ENCODE measurements around the gene KICS2. TPM values are rescaled to one million over a fixed set of nuclear protein-coding genes. Genes with fewer than 3 reads are reported as not detected.

The KICS2 gene
- total and polyA plus RNA-seq, 3 donors from 2014 or later: 7.9 to 27.9 (median 20.5) TPM

GRCh38 chr12:64236549-64236948 is 14.5 kb upstream of the KICS2 start:
- Histone ChIP-seq H3K4me1 (peaks cover 6% of the 10 kb centered on the region), H3K27ac (no peak overlapping the region), H3K4me3 (no peak overlapping the region), H3K36me3 (ENCODE audit: low read depth, missing control alignments) (no peaks in the 10 kb centered on the region), H3K27me3 (no peaks in the 10 kb centered on the region), H3K9me3 (no peaks in the 10 kb centered on the region)
- intact Hi-C loops (cut with DNase I; ENCODE audit: low total_unique reads): no loop called here
- DNase-seq: no peak
- TF ChIP-seq POLR2A (IDR thresholded peaks at IDR 0.05): no peak
- no peak for TF ChIP-seq CTCF (IDR thresholded peaks at IDR 0.05)

- Histone ChIP-seq H3K27ac (no peak overlapping the region), H3K4me3 (no peak overlapping the region), H3K36me3 (ENCODE audit: low read depth, missing control alignments) (no peaks in the 10 kb centered on the region), H3K27me3 (no peaks in the 10 kb centered on the region), H3K9me3 (no peaks in the 10 kb centered on the region), H3K4me1 (no peaks in the 10 kb centered on the region)
- intact Hi-C loops (cut with DNase I; ENCODE audit: low total_unique reads): no loop called here
- 57 to 74% methylated on average over 1 of the region's 1 CpG for WGBS, 2 donors
- no peak for DNase-seq
- TF ChIP-seq CTCF (IDR thresholded peaks at IDR 0.05) (no peak), POLR2A (IDR thresholded peaks at IDR 0.05) (no peak)
These were observed 10.1 kb upstream of the KICS2 start for GRCh38 chr12:64232196-64232595.

GRCh38 chr12:64229796-64230195 is 7.7 kb upstream of the KICS2 start:
- no peaks in the 10 kb centered on the region for H3K36me3 ChIP-seq (ENCODE audit: low read depth, missing control alignments)
- H3K27me3 ChIP-seq: no peaks in the 10 kb centered on the region
- 84 to 93% methylated on average over 5 of the region's 5 CpGs for WGBS, 2 donors
- DNase-seq: no peak
- intact Hi-C loops (cut with DNase I; ENCODE audit: low total_unique reads): no loop called here
- H3K4me3 ChIP-seq: no peak overlapping the region
- no peak overlapping the region for H3K27ac ChIP-seq
- H3K4me1 ChIP-seq: no peaks in the 10 kb centered on the region
- H3K9me3 ChIP-seq: no peaks in the 10 kb centered on the region
- TF ChIP-seq POLR2A (IDR thresholded peaks at IDR 0.05) (no peak), CTCF (IDR thresholded peaks at IDR 0.05) (no peak)

- no peaks in the 10 kb centered on the region for H3K4me1 ChIP-seq
- no peak for TF ChIP-seq POLR2A (IDR thresholded peaks at IDR 0.05)
- TF ChIP-seq CTCF (IDR thresholded peaks at IDR 0.05): no peak
- H3K9me3 ChIP-seq: no peaks in the 10 kb centered on the region
- H3K27ac ChIP-seq: no peak overlapping the region
- H3K36me3 ChIP-seq (ENCODE audit: low read depth, missing control alignments): no peaks in the 10 kb centered on the region
- H3K27me3 ChIP-seq: no peaks in the 10 kb centered on the region
- whole genome bisulfite sequencing, 2 donors: 67 to 77% methylated on average over 2 to 4 of the region's 4 CpGs
- intact Hi-C loops (cut with DNase I; ENCODE audit: low total_unique reads): no loop called here
- H3K4me3 ChIP-seq: no peak overlapping the region
- DNase-seq: no peak
These were observed 7.1 kb upstream of the KICS2 start for GRCh38 chr12:64229240-64229639.

GRCh38 chr12:64225626-64226025 is 3.5 kb upstream of the KICS2 start:
- Histone ChIP-seq H3K4me3 (no peak overlapping the region), H3K4me1 (peaks cover 5% of the 10 kb centered on the region), H3K9me3 (no peaks in the 10 kb centered on the region), H3K36me3 (ENCODE audit: low read depth, missing control alignments) (no peaks in the 10 kb centered on the region), H3K27me3 (no peaks in the 10 kb centered on the region), H3K27ac (no peak overlapping the region)
- intact Hi-C loops (cut with DNase I; ENCODE audit: low total_unique reads): no loop called here
- no peak for TF ChIP-seq POLR2A (IDR thresholded peaks at IDR 0.05)
- TF ChIP-seq CTCF (IDR thresholded peaks at IDR 0.05): no peak
- DNase-seq: no peak
- 20 to 69% methylated on average over 2 of the region's 2 CpGs for WGBS, 2 donors
